Left renal cortex interstitium (tissue), 4 donors: ENCODE results near the gene C10orf67. TPM values are rescaled to one million over a fixed set of nuclear protein-coding genes. Genes with fewer than 3 reads are reported as not detected.
A peak's percentile ranks its signal among the peaks of the same experiment; 100 is the strongest.
"Not testable (repeated sequence)": the region's sequence is repeated elsewhere in the genome, so short reads cannot be mapped to it uniquely, and the experiment has no call there.

Experiments
- DNase-seq, 4 donors: peaks; one replicate each; pipeline ENCODE4 v3.0.0-alpha.2; 2013; ENCODE audit warnings: low read depth in 4 of 4, low spot score in 2 of 4, missing footprints in 1 of 4
- polyA plus RNA-seq, 4 donors: library from polyadenylated mRNA; unstranded; fragments of 120-200 nt; gene quantifications; one replicate each; pipeline ENCODE4 v1.2.1, GENCODE V29; 2013; ENCODE audit not compliant: insufficient read length in 4 of 4

Gene C10orf67
- polyA plus RNA-seq, 4 donors, result 1.7 to 2.3 (median 2.0) TPM

DNA sequence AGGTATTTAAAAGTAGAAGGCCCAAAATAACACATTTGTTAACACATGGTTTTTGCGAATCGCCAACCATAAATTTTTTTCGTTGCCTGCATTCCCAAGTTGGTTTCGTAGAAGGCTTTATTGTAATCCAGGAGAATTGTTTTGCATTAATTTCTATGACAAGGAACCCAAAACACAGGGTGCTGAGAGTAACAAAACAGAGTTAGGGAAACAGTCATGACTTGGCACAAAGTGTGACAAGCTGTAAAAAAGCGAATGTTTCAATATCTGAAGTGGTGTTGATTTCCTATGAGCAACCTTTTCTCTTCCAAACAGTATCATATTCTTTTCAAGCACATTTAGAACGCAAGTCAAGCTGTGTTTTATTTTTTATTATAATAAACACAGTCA is 63.6 kb downstream of the C10orf67 start:
- no peak for DNase-seq

DNA sequence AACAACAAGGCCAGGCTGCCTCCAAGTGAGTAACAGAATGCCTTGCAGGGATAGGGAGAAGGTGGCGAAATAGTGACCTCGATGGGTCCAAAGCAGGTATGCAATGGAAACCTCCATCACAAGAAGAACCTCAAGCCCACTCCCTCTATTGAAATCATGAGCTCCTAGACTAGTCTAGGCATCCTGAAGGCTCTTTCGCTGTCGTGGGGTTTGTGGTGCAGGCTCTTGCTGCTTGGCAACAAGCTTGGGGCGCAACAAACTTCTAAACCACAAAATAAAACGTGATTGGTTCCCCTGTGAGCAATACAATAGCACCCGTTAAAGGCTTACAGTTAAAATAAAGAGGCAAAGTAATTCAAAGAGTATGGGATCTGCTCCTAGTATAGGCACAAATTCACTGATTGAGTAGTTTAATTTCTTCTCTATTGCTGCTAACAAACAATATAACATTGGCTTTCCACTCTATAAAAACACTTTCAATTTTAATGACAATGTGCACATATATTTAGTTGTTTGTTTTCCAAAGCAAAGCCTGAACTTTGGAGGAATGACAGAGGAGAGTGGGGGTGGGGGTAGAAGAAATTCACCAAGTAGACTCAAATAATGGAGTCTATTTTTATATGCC is 64.1 kb downstream of the C10orf67 start:
- no peak for DNase-seq

DNA sequence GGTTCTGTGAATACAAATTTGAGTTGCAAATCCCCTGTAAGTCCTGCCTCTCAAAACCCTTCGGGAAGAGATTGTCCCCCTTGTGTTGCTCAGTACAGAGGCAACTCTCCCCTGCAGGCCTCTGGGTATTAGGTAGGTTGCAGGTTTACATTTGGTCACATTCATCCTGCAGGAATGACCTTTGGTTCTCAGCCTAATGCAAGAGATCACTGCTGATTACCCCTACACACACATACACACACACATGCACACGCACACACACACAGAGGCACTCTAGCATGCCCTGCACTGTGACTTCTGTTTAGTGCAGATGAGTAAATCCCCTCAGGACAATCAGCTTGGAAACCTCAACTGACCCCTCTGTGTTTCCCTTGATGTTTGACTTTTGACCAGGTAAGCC is 69.2 kb downstream of the C10orf67 start:
- no peak for DNase-seq

DNA sequence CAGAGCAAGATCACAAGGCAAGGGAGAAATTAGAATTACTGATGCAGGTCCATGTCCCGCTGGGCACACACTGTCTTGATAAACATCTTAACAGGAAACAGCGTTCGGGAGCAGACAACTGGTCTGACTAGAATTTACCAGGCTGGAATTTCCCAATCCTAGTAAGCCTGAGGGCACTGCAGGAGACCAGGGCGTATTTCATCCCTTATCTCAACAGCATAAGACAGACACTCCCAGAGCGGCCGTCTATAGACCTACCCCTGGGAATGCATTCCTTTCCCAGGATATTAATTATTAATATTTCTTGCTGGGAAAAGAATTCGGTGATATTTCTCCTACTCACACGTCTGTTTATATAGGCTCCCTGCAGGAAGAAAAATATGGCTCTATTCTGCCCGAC is 70.4 kb downstream of the C10orf67 start:
- DNase-seq, result not testable (repeated sequence)

DNA sequence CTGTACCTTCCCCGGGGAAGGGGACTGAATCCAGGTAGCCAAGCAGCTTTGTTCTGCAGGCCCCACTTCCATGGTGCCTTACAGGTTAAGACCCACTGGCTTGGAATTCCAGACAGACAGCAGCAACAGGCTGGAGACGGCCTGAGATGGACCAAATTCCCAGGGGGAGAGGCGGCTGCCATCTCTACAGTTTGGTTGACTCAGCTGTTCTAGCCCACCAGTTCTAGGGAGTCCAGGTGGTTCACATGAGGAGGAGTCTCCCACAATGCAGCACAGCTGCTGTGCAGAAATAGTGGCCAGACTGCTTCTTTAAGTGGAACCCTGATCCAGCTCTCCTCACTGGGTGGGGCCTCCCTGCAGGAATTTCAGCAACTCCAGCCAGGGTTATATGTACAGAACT is 74.1 kb downstream of the C10orf67 start:
- DNase-seq, result no peak

DNA sequence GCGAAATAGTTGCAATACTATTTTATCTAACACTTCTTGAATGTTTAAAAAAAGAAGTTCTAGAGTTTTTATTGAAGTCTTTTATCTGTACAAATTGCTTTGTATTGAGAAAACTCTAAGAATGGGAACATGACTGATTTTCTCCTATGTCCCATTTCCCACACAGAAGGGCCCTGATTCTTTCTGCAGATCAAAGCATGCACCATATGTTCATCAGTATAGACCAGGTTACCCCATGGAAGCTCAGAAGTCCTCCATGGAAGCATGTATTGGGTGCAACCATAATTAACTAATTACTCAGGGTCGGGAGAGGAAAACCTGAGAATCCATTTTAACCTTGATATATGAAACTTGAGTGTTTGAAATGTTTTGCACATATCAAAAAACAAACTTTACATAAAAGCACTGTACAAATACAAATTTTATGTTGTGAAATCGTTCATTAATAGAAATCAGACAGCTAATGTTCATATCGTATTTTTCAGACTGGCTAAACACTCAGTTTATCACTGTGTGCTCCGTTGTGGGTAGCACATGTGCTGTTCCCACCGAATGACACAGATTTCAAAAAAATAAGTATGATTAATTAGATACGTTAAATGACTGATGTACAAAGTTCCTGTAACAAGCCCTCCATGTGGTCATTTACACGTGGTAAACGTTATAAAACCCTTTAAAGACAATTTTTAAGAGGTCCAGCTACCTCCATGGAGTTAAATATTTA is 81.0 kb downstream of the C10orf67 start:
- DNase-seq, result no peak

DNA sequence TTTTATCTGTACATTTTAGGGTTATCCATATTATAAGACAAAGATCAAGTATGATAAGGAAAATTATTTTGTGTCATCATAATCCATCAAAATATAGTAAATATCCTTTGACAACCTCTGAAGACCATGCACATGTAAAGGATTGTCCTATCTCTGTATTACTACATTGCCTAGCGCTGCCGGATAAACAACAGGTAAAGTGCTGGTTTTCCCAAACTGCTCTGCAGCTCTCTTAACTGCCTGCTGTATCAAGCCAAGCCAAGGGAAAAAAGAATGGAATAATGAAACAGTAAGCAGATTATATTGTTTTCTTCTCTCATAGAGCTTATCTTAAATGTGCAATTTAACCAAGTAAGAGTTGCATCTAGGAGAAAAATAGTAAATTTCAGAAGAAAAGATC is 81.7 kb downstream of the C10orf67 start:
- no peak for DNase-seq

DNA sequence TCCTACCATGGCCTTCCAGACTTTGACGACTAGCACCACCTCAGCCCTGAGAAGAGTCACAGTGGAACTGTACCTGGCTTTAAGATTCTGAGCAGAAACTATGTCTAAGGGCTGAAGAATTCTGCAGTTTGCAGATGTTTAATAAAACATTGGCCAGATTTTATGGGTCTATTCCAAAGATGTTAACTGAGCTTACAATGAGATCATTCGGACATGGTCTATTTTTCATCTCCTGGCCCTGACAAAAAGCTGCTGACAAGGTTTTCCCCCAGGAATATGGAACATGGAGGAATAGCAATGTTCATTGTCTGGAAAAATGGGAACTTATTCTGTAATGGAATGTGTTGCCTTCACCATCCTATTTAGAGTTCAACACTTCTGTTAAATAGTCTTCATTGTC is 86.1 kb downstream of the C10orf67 start:
- DNase-seq, result no peak

DNA sequence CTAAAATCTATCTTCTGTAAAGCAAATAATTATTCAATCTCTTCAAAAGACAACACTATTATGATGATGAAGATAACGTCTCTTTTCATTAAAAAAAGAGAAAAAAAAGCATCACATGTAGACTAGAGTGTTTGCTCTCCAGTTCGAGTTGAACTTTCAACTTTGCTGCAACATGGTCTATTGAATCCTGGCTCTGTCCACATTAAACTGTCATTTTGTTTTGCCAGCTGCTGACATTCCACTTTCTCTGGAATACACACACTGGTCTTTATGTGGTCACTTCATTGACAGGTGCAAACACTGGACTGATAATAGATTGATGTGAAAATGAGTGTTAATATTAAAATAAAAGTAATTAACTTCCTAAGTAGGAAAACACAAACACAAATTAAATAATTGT is 90.8 kb downstream of the C10orf67 start:
- DNase-seq, result peak in 1 of 4 donors; percentile 4

DNA sequence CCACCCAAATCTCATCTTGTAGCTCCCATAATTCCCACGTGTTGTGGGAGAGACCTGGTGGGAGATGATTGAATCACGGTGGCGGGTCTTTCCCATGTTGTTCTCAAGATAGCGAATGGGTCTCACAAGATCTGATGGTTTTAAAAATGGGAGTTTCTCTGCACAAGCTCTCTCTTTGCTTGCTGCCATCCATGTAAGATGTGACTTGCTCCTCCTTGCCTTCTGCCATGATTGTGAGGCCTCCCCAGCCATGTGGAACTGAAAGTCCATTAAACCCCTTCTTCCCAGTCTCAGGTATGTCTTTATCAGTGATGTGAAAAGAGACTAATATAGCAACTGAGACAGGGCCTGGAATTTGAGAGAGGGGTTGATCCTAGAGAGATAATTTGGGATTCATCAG is 91.7 kb downstream of the C10orf67 start:
- not testable (repeated sequence) for DNase-seq

DNA sequence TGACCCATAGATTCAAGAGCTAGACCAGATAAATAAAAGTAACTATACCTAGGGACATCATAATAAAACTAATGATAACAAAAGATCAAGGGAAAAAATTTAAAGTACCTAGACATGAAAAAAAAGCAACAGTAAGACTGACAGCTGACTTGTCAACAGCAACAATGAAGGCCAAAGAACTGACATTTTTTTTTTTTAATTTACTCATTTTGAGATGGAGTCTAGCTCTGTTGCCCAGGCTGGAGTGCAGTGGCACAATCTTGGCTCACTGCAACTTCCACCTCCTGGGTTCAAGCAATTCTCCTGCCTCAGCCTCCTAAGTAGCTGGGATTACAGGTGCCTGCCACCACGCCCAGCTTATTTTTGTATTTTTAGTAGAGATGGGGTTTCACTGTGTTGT is 102.8 kb downstream of the C10orf67 start:
- not testable (repeated sequence) for DNase-seq

DNA sequence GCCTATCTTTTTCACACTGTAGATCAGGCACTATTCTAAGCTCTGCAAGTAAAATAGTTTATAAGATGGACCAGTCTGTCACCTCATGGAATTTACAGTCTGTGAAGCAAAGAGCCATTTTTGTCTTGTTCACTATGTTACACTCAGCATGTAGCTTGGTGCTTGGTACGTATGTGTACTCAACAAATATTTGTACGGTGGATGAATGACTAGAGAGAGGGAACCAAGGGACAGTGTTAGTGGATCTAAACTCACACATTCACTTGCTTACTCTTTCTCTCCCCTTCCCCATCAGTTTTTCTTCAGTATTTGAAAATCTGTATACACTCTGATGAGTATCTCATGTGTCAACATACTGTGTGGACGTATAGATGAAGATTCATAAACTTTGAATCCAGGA is 106.6 kb downstream of the C10orf67 start:
- DNase-seq, result no peak

DNA sequence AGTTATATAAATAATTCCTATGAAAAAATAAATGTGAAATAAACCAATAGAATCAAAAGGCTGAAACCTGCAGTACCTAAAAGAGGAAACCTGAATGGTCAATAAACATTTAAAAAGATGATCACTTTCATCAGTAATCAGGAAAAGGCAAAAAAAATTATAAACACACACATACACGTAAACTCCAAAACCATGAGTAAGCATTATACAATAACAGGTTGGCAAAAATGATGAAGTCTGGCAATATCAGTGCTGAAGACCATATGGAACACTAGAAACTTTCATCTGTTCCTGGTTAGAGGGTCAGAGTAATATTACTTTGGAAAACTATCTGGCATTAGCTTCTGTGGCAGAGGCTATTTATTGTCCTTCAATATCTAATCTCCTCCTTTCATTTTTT is 114.0 kb downstream of the C10orf67 start:
- no peak for DNase-seq

DNA sequence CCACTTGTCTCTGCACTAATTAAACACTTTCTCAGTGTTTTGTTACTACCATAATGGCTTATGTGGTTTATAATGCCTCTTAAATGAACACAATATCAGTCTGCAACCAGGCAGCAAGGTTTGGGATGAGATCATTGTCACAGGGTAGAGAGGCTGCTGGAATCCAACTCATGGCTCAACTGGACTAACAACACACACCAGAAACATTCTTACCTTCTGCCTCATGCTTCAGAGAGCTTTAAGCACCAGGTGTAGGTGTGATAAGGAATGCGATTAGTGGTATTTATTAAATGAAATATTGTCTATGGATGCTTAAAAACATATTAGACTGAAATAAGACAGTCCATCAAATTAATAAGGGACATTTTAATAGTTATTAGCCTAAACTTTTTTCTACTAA is 127.1 kb downstream of the C10orf67 start:
- no peak for DNase-seq

DNA sequence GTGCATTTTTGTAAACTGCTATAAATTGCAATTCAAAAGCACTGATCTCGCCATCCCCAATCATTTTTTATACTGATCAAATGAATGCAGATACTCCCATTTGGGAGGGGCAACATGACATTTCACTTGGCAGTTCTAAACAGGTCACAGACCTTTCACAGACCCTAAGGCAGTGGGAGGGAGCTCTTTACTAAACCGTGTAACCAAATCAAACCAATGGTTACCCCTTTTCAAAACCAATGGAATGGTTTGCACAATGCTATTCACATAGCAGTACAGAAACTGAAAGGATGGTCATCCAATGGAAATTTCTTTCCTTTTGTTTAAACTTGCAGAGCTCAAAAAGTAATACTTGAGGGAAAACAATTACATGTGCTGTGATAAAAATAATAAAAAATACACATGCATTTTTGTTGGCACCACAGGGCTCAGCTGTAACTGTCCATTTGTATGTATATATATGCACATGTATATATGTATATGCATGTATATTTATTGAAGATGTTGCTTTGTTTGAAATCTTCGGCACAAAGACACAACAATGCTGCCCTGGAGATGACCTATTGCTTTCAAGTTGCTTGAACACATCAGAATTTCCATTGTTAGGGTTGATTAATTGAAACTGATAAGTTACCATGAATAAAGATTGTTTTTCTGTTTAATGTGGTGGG is 138.5 kb downstream of the C10orf67 start:
- no peak for DNase-seq

DNA sequence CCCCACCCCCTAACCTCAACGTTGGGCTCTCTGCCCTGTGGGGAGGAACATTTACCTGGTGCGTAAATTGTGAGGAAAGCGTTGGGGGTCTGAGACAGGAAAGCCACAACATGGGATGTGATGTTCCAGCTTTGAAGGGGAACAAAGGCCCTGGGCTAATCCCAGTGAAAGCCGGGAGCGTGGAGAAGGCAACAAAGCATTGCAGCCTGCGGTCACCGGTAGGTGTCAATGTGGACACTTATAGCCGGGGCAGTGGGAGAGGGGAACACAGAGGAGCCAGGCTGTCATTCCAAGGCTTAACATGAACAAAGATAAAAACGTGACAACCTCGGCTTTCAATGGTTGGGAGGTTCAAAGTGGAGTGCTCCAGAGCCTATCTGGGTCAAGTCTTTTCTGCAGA is 139.8 kb downstream of the C10orf67 start:
- no peak for DNase-seq

DNA sequence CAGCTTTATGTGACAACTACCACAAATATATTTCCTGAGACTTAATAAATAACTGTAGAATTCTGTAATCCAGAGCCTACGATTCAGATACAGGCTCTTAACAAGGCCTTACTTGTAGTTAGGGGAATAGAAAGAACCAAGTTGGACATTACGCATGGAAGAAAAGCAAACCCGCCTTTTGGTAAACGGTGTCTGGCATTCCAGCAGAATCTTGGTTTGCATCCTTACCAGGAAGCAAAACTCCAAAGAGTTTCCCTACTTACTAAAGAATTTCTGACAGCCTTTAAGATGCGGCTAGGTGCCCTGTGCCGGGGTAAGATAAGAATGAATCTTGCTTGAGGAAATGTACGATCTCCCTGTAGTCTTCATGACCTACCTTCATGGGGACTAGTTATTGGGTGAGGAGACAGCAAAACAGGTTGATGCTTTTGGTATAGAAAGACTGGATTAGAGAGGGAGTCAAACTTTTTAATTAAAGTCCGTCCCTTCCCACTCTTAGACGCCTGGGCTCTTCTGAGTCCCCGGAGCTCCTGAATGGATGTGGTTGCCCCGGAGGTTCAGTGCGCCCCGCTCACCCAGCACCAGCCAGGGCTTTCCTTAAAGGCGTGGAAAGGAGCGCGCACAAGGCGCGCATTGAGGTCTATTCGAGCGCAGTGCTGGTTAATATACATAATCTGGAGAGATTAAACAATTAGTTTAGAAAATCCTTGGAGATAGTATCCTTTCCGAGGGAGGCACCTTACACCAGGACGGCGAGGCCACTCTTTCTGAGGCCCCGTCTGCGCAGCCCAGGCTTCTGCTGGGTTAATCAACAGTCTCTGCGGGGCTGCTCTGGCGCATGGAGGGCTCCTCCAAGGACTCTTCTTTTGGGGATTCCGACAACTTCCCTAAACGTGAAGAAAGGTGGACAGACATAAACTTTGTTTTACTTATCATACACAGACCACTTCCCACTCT is 140.9 kb downstream of the C10orf67 start:
- no peak for DNase-seq

DNA sequence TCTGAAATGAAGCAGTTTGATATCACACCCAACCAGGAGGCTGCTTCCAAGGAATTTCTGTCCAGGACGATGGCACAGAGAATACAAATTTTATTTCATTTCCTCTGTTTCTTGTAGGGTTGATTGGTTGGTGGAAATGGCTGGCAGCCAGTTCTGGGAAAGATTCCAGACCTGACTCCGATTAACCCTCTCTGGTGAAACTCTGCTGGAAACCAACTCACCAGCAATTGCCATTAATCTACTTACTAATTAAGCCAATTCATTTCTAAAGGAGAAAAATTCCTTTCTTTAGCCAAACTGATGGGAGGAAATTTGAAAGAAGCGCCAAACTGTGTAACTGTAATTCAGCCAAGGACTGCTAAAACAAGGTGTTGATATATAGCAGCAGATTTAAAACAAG is 141.8 kb downstream of the C10orf67 start:
- no peak for DNase-seq

DNA sequence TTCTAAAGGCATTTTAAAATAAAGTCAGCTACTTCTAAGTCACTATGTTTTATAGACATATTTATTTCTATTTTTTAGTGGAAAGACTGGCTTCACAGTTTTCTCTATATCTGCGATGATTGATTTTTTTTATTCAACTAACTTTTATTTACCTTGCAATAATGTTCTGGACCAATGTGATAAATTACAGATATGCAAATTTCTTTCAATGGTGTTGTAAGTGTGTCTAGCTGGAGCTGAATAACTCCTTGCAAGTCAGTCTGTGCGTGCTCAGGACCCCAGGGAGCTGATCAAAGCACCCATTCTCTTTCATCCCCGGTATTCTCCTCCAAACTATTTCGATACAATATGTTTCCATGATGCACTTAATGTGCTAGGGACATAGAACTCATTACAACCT is 142.8 kb downstream of the C10orf67 start:
- no peak for DNase-seq

DNA sequence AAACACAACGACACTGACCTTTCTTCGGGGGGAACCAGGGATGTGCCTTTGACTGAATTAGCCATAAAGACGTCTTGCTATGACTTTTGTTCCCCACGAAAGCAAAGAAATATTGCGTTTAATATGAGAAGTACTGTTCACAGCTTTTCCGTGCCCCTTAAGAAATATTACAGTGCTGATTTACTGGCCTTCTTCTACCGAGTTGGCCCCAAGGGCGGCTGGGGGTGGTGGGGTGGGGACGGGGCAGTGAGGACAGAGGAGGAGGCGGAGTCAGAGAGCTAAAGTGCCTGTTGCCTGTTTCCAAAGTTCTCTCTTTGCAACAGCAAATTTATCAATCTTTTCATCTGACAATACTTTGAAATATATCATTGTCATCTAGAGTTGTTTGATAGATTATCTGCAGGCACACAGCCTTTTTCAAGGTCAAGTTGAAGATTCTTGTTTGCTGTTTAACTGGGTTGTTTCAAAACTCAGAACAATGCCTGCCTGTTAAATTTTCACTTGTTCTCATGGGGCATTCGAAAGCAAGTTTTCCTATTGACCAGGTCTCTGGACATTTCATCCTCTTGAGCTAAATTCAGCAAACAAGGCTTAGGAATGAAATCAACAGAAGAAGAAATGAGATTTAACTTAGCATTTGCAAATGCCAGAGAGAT is 143.5 kb downstream of the C10orf67 start:
- no peak for DNase-seq
